Erythroblast (primary cell): ENCODE measurements around the gene C16orf46.

Experiments used
- GATA1 ChIP-seq: IDR thresholded peaks from 2 replicates; pipeline ENCODE4 v1.6.1; 2011; ENCODE audit warnings: low read depth, mild to moderate bottlenecking, control low read depth, low read length, moderate library complexity
- POLR2A ChIP-seq: IDR thresholded peaks from 2 replicates; pipeline ENCODE4 v1.6.1; 2011; ENCODE audit warnings: mild to moderate bottlenecking, low read length

DNA sequence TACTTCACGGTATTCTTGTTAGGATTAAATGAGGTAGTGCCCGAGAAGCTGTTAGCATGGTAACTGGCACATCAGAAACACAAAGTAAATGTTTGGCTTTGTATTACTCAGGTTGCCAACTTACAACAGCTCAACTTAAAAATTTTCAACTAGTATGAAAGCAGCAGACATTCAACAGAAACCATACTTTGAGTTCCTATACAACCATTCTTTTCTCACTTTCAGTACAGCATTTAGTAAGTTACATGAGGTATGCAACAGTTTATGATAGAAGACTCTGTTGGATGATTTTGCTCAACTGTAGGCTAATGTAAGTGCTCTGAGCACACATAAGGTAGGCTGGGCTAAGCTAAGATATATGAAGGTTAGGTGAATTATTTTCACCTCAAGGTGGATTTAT lies 62.4 kb downstream of the C16orf46 start:
- no peak for TF ChIP-seq POLR2A
- TF ChIP-seq GATA1 = no peak
